ENCODE measurements around the gene ZAP70.

ZAP70 gene

DNA sequence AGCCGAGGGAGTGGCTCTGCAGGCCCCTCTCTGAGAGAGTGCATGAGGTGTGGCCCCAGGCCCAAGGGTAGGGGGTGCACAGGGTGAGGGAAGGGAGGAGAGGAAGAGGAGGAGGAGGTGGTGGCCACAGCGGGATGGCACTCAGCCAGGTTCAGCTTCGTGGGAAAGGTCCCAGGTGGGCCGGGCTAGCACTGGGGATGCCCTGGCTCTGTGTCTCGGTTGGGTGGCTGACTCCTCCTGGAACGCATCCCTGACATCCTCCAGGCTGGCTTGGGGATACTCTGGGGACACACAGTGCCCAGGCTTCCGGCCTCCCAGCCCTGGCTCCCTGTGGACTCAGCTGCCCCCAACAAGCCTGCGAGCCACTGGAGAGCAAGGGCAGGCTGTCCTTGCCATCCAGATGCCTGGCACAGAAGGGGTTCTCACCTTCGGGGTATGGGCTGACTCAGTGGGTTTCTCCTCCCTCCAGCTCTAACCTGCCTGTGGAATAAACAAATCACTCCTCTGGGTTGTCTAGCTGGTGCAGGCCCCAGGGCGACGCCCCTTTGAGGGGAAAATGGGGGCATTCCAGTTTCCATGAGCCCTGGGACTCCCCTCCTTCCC lies 582 bp upstream of the ZAP70 start:
- H3K4me3 ChIP-seq (ENCODE audit: low read depth, low read length), result no peak overlapping the region
- TF ChIP-seq, protein P1, sequence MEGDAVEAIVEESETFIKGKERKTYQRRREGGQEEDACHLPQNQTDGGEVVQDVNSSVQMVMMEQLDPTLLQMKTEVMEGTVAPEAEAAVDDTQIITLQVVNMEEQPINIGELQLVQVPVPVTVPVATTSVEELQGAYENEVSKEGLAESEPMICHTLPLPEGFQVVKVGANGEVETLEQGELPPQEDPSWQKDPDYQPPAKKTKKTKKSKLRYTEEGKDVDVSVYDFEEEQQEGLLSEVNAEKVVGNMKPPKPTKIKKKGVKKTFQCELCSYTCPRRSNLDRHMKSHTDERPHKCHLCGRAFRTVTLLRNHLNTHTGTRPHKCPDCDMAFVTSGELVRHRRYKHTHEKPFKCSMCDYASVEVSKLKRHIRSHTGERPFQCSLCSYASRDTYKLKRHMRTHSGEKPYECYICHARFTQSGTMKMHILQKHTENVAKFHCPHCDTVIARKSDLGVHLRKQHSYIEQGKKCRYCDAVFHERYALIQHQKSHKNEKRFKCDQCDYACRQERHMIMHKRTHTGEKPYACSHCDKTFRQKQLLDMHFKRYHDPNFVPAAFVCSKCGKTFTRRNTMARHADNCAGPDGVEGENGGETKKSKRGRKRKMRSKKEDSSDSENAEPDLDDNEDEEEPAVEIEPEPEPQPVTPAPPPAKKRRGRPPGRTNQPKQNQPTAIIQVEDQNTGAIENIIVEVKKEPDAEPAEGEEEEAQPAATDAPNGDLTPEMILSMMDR (IDR thresholded peaks at IDR 0.05; ENCODE audit: control insufficient read depth, extremely low read depth, insufficient read depth), result no peak
- no peak for DNase-seq (ENCODE audit: low read depth)

DNA sequence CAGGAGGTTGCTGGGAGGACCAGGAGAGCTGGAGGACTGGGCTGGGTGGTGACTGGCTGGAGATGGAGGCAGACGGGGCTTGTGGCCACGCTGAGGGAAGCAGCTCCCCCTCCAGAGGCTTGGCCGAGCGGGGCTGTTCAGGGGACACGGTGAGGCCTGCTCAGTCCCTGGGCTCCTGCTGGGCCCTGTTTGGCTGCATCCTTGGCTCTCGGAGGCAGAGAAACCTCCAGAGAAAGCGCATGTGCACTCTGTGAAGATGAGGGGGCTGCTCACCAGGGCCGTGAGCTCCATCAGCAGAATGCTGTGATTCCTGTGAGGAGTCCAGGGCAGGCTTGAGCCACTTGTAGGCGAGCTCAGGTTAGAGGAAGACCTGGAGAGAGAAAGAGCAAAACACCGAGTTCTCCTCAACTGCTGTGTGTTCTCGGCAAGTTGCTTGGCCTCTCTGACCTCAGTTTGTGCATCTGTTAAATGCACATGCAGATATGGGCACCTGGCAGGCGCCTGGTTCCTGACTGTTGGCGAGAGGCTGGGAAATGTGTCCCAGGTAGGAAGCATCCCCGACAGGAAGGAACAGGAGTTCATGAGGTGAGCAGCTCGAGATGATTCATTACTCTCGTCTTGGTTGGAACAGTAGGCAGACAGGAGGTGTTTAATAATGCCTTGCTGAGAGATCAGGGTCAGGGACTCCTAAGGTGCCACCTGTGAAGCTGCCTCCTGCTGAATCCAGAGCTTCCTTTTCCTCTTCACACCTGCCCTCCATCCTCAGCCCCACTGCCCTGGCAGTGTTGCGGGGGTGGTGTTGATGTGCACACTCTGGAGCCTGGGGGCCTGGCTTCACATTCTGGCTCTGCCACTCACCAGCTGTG lies 941 bp downstream of the ZAP70 start:
- no peak for DNase-seq (ENCODE audit: low read depth)
- TF ChIP-seq, protein P1 (IDR thresholded peaks at IDR 0.05; ENCODE audit: control insufficient read depth, extremely low read depth, insufficient read depth), result no peak
- no peak overlapping the region for H3K4me3 ChIP-seq (ENCODE audit: low read depth, low read length)

DNA sequence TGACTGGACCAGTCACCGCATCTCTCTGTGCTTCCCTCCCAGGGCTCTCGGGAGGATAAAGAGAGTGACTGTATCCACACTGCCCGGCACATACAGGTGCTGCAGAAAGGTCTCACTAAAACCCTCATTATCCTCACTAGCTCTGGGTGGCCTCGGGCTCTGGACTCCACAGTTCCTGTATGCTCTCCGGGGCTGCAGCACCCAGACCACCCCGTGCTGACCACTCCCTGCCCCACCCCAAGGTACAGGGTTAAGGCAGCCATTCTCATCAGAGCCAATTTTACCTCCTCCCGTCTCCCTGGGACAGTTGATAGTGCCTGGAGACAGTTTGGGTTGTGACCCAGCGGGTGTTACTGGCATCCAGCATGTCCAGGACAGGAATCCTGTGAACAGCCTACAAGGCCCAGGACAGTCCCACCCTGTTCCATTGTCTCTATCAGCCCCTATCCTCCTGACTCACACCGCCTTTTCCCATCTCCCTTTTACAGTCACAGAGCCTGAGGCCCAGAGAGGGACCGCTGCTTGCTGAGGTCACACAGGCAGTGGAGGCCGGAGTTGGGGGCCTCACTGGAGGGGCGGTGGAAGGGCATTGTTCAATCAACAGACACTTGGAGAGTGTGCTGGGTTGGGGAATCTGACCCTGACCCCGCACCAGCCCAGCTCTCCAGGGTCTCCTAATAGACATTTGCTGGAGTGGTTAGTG lies 1.7 kb downstream of the ZAP70 start:
- no peak for DNase-seq (ENCODE audit: low read depth)
- TF ChIP-seq, protein P1 (IDR thresholded peaks at IDR 0.05; ENCODE audit: control insufficient read depth, extremely low read depth, insufficient read depth), result no peak
- no peak overlapping the region for H3K4me3 ChIP-seq (ENCODE audit: low read depth, low read length)

DNA sequence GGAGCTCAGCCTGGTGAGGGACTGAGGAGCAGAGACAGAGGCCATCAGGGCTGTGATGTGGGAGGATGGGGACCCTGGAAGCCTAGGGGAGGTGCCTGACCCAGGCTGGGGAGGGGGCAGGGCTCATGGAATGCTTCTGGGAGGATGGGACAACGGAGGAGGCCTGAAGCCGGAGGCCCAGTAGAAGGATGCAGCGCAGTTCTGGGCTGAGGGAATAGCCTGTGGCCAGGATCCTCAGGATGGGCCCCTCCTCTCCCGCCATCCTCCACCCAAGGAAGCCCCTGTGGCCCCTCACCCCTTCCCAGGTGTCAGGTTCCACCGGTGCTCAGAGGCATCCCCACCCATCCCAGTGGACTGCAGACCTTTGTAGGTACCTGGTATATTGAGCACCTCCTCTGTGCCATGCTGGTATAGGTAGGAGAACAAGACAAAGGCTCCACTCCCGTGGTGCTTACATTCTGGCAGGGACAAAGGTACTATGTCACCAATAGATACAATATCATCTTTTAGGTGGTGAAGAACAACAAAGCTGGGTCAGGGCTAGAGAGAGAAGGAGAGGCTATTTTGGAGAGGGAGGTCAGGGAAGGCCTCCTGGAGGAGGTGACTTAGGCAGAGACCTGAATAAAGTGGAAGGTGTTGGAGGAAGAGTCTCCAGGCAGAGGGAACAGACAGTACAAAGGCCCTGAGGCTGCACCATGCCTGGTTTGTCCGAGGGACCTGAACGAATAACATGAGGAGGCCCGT lies 2.7 kb downstream of the ZAP70 start:
- TF ChIP-seq, protein P1 (IDR thresholded peaks at IDR 0.05; ENCODE audit: control insufficient read depth, extremely low read depth, insufficient read depth), result no peak
- DNase-seq (ENCODE audit: low read depth), result no peak
- no peak overlapping the region for H3K4me3 ChIP-seq (ENCODE audit: low read depth, low read length)

DNA sequence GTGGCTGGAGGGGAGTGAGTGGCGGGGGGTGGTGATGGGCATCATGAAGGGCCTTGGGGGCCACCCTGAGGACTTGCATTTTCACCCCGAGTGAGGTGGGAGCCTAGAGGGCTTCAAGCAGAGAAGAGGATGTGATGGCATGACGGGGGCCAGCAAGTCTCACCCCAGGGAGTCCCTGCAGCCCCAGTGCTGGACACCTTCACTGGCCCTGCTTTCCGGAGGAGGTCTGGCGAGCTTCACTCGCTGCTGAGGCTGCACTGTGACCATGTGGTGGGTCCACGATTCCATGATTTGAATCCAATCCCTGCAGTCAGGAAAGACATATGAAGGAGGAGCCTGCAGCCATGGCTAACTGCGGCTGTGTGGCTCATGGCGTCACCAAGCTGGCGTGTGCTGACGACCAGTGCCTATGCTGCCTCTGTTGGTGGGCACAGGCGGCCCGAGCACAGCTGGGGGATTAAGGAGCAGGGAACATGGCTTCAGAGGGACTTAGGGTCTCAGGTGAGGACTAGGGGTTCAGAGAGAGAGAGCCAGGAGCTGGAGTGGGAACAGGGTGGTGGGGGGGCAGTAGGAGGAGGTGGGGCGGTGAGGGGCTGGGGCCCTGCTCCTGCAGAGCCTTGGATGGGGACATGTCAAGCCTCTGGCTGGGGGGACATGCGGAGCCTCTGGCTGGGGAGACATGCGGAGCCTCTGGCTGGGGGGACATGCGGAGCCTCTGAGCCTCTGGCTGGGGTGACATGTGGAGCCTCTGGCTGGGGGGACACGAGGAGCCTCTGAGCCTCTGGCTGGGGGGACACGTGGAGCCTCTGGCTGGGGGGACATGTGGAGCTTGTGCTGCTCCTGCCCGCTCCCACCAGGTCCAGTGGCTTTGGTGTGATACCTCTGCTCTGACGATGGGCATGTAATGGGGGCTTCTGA lies 3.6 kb downstream of the ZAP70 start:
- DNase-seq (ENCODE audit: low read depth), result no peak
- H3K4me3 ChIP-seq (ENCODE audit: low read depth, low read length), result no peak overlapping the region
- TF ChIP-seq, protein P1 (IDR thresholded peaks at IDR 0.05; ENCODE audit: control insufficient read depth, extremely low read depth, insufficient read depth), result no peak

GRCh38 chr2:97717613-97717995 lies 4.2 kb downstream of the ZAP70 start:
- H3K4me3 ChIP-seq (ENCODE audit: low read depth, low read length), result no peak overlapping the region

More at GRCh38 chr2:97717613-97717995, 4.2 kb downstream of the ZAP70 start:
- TF ChIP-seq, protein P1 (IDR thresholded peaks at IDR 0.05; ENCODE audit: control insufficient read depth, extremely low read depth, insufficient read depth), result no peak
- no peak for DNase-seq (ENCODE audit: low read depth)

All from LNCaP clone FGC (cell line).